Measurements from ENCODE around the gene NUTF2. TPM values are rescaled to one million over a fixed set of nuclear protein-coding genes. Genes with fewer than 3 reads are reported as not detected.

The NUTF2 gene
- total RNA-seq, 4 donors from 2014 or later: 60.1 to 210 (median 114) TPM

DNA sequence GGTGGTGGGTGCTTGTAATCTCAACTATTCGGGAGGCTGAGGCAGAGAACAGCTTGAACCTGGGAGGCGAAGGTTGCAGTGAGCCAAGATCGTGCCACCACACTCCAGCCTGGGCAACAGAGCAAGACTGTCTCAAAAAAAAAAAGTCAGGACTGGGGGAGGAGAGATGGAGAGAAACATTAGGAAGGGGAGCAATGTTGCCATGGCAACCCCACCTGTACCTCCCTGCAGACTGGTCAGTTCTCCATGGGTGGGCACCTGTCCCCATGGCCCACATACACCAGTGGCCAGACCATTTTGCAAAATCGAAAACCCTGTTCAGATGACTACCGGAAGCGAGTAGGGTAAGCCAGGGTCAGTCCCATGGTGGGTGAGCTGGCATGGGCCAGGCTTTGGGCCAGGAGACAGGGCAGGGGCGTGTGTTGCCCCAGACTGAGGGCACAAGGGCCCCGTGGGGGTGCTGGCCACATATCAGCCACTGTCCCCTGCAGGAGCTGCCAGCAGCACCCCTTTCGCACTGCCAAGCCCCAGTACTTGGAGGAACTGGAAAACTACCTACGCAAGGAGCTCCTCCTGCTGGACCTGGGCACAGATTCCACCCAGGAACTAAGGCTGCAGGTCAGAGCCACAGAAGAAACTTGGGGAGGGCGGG, 26.0 kb upstream of the NUTF2 start:
- DNase-seq (no peak), ATAC-seq (no peak)
- in situ Hi-C loops (cut with MboI; ENCODE audit: low sequenced_read_pairs in 4 of 4) (loop anchor here in 3 of 4 donors (10.0 to 25.0 kb wide), 3 partner anchors 104 to 417 kb away; partner anchors contain the start of genes ESRP2 (in 1 of the 3) and PLA2G15 (in 1 of the 3)), intact Hi-C loops (cut with DNase I; ENCODE audit: low total_unique reads) (no loop called here)
- Histone ChIP-seq H3K27me3 (no peaks in the 10 kb centered on the region), H3K36me3 (no peaks in the 10 kb centered on the region), H3K4me3 (no peak overlapping the region), H3K4me1 (no peaks in the 10 kb centered on the region), H3K27ac (no peak overlapping the region), H3K9me3 (no peaks in the 10 kb centered on the region)
- no peak for TF ChIP-seq POLR2A (IDR thresholded peaks at IDR 0.05)
- TF ChIP-seq, protein P1, sequence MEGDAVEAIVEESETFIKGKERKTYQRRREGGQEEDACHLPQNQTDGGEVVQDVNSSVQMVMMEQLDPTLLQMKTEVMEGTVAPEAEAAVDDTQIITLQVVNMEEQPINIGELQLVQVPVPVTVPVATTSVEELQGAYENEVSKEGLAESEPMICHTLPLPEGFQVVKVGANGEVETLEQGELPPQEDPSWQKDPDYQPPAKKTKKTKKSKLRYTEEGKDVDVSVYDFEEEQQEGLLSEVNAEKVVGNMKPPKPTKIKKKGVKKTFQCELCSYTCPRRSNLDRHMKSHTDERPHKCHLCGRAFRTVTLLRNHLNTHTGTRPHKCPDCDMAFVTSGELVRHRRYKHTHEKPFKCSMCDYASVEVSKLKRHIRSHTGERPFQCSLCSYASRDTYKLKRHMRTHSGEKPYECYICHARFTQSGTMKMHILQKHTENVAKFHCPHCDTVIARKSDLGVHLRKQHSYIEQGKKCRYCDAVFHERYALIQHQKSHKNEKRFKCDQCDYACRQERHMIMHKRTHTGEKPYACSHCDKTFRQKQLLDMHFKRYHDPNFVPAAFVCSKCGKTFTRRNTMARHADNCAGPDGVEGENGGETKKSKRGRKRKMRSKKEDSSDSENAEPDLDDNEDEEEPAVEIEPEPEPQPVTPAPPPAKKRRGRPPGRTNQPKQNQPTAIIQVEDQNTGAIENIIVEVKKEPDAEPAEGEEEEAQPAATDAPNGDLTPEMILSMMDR (IDR thresholded peaks at IDR 0.05 in 4 of 5, conservative IDR thresholded peaks at IDR 0.05 in 1 of 5): no peak

DNA sequence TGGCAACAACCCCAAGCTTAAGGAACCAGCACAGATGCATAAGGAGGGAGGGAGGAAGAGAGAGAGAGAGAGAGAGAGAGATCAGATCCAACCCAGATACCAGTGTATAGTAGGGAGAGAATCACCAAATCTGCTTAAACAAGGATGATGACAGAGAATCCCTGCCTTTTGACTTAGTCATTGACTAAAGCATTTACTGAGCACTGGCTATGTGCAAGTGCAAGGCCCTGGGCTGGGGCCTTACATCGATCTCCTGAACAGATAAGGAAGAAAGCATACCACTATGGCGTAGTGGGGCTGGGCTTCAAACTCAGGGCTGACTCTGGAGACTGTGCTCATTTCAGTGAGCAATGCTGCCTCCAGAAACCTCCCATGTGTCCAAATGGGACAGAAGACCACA, 24.2 kb upstream of the NUTF2 start:
- Histone ChIP-seq H3K27ac (no peak overlapping the region), H3K4me1 (no peaks in the 10 kb centered on the region), H3K4me3 (no peak overlapping the region), H3K36me3 (peaks cover 0 to 6% of the 10 kb centered on the region in 2 donors), H3K27me3 (no peaks in the 10 kb centered on the region), H3K9me3 (no peaks in the 10 kb centered on the region)
- in situ Hi-C loops (cut with MboI; ENCODE audit: low sequenced_read_pairs in 4 of 4) (loop anchor here in 3 of 4 donors (10.0 to 25.0 kb wide), 3 partner anchors 102 to 415 kb away; partner anchors contain the start of genes ESRP2 (in 1 of the 3) and PLA2G15 (in 1 of the 3)), intact Hi-C loops (cut with DNase I; ENCODE audit: low total_unique reads) (no loop called here)
- DNase-seq (no peak), ATAC-seq (no peak)
- TF ChIP-seq, protein P1 (IDR thresholded peaks at IDR 0.05 in 4 of 5, conservative IDR thresholded peaks at IDR 0.05 in 1 of 5): no peak
- TF ChIP-seq POLR2A (IDR thresholded peaks at IDR 0.05): no peak

DNA sequence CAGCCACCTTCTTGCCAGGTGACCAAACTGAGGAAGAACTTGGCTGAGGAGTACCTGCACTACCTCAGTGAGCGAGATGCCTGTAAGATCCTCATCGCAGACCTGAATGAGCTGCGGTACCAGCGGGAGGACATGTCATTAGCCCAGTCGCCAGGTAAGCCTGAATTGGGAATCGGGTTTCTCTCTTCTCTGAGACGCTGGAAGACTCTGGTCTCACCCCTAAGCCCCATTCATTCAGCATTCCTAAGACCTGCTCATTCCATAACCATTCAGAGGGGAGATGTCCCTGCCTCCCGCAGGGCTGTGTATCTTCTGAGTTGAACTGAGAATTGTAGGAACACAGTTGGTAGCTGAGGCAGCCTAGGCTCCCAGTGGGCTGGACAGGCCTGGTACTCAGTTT, 21.6 kb upstream of the NUTF2 start:
- no peak overlapping the region for H3K4me3 ChIP-seq
- ATAC-seq (no peak), DNase-seq (no peak)
- H3K4me1 ChIP-seq: no peaks in the 10 kb centered on the region
- in situ Hi-C loops (cut with MboI; ENCODE audit: low sequenced_read_pairs in 4 of 4): loop anchor here in 2 of 4 donors (10.0 kb wide), 1 partner anchor 100 kb away; no protein-coding TSS in a partner anchor
- H3K27me3 ChIP-seq: no peaks in the 10 kb centered on the region
- H3K36me3 ChIP-seq: peaks cover 0 to 31% of the 10 kb centered on the region in 2 donors
- intact Hi-C loops (cut with DNase I; ENCODE audit: low total_unique reads): no loop called here
- no peaks in the 10 kb centered on the region for H3K9me3 ChIP-seq
- H3K27ac ChIP-seq: no peak overlapping the region
- no peak for TF ChIP-seq POLR2A (IDR thresholded peaks at IDR 0.05)
- TF ChIP-seq, protein P1 (IDR thresholded peaks at IDR 0.05 in 4 of 5, conservative IDR thresholded peaks at IDR 0.05 in 1 of 5): no peak

DNA sequence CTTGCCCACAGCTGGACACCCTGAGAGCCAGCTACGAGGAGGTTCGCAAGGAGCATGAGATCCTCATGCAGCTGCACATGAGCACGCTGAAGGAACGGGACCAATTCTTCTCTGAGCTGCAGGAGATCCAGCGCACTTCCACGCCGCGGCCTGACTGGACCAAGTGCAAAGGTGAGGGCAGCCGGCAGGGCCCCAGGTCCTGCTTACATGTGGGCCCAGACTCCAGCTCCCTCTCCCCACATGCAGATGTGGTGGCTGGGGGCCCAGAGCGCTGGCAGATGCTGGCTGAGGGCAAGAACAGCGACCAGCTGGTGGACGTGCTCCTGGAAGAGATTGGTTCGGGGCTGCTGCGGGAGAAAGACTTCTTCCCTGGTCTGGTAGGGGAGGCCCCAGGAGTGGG, 20.8 kb upstream of the NUTF2 start:
- ATAC-seq (no peak), DNase-seq (no peak)
- Histone ChIP-seq H3K4me3 (no peak overlapping the region), H3K4me1 (no peaks in the 10 kb centered on the region), H3K36me3 (peaks cover 0 to 39% of the 10 kb centered on the region in 2 donors), H3K27ac (no peak overlapping the region), H3K9me3 (no peaks in the 10 kb centered on the region), H3K27me3 (no peaks in the 10 kb centered on the region)
- in situ Hi-C loops (cut with MboI; ENCODE audit: low sequenced_read_pairs in 4 of 4) (loop anchor here in 2 of 4 donors (10.0 kb wide), 1 partner anchor 99 kb away; no protein-coding TSS in a partner anchor), intact Hi-C loops (cut with DNase I; ENCODE audit: low total_unique reads) (no loop called here)
- TF ChIP-seq POLR2A (IDR thresholded peaks at IDR 0.05): no peak
- TF ChIP-seq, protein P1 (IDR thresholded peaks at IDR 0.05 in 4 of 5, conservative IDR thresholded peaks at IDR 0.05 in 1 of 5): no peak
